OCI-LY1 (cell line): Measurements from ENCODE around the gene KIAA1549.

Experiments used
- H2AFZ ChIP-seq: fragments of 200-600 bp; sonication (generic), shearing (Covaris generic); 2 replicates; pipeline ENCODE4 v1.6.0; 2014; ENCODE audit warnings: antibody characterized with exemption, mild to moderate bottlenecking, low read length
- H3F3A ChIP-seq: fragments of 200-600 bp; sonication (generic), shearing (Covaris generic); 2 replicates; pipeline ENCODE4 v1.6.0; 2014; ENCODE audit warnings: mild to moderate bottlenecking, antibody characterized with exemption, low read length, moderate library complexity; ENCODE audit not compliant: insufficient read depth
- H3K27ac ChIP-seq: fragments of 200-600 bp; sonication (generic); 2 replicates; pipeline ENCODE4 v1.5.1; 2014; ENCODE audit warnings: low read length, mixed run types, mild to moderate bottlenecking, low read depth; ENCODE audit not compliant: poor library complexity, severe bottlenecking
- H3K27me3 ChIP-seq: fragments of 200-600 bp; sonication (generic); 2 replicates; pipeline ENCODE4 v1.6.0; 2014; ENCODE audit warnings: antibody characterized with exemption, mild to moderate bottlenecking, low read length, moderate library complexity; ENCODE audit not compliant: insufficient read depth
- H3K36me3 ChIP-seq: fragments of 200-600 bp; sonication (generic); 2 replicates; pipeline ENCODE4 v1.6.1; 2014; ENCODE audit warnings: mild to moderate bottlenecking, antibody characterized with exemption, low read length, moderate library complexity, mixed read lengths; ENCODE audit not compliant: insufficient read depth
- H3K4me1 ChIP-seq: fragments of 200-600 bp; sonication (generic); 2 replicates; pipeline ENCODE4 v1.5.1; 2014; ENCODE audit warnings: mild to moderate bottlenecking, low read length, moderate library complexity; ENCODE audit not compliant: insufficient read depth, severe bottlenecking
- H3K4me2 ChIP-seq: fragments of 200-600 bp; sonication (generic), shearing (Covaris generic); 2 replicates; pipeline ENCODE4 v1.6.1; 2014; ENCODE audit warnings: low read length
- H3K4me3 ChIP-seq: fragments of 200-600 bp; sonication (generic); 2 replicates; pipeline ENCODE4 v1.5.1; 2014; ENCODE audit warnings: low read length, low read depth, mild to moderate bottlenecking, mixed read lengths; ENCODE audit not compliant: poor library complexity, severe bottlenecking
- H3K79me2 ChIP-seq: fragments of 200-600 bp; shearing (Covaris generic); 2 replicates; pipeline ENCODE4 v1.6.1; 2016; ENCODE audit warnings: mixed run types, low read length, mixed read lengths; ENCODE audit not compliant: insufficient read depth
- H3K9ac ChIP-seq: fragments of 200-600 bp; sonication (generic), shearing (Covaris generic); 2 replicates; pipeline ENCODE4 v1.6.1; 2014; ENCODE audit warnings: mild to moderate bottlenecking, low read length, mixed read lengths
- H3K9me2 ChIP-seq: fragments of 200-600 bp; sonication (generic), shearing (Covaris generic); 2 replicates; pipeline ENCODE4 v1.6.1; 2014; ENCODE audit warnings: low read depth, mild to moderate bottlenecking, low read length, mixed read lengths
- H3K9me3 ChIP-seq: fragments of 200-600 bp; shearing (Covaris generic); 2 replicates; pipeline ENCODE4 v1.6.1; 2014; ENCODE audit warnings: low read length, mixed read lengths
- H4K20me1 ChIP-seq: fragments of 200-600 bp; sonication (generic), shearing (Covaris generic); 2 replicates; pipeline ENCODE4 v1.6.0; 2016; ENCODE audit warnings: mild to moderate bottlenecking, low read length; ENCODE audit not compliant: insufficient read depth
- CTCF ChIP-seq: fragments of 200-600 bp; sonication (generic), shearing (Covaris generic); IDR thresholded peaks from 2 replicates; pipeline ENCODE4 v1.5.1; 2017; ENCODE audit warnings: mild to moderate bottlenecking, antibody characterized with exemption, low read length, moderate library complexity, mixed read lengths
- EZH2 ChIP-seq: fragments of 200-600 bp; sonication (generic), shearing (Covaris generic); IDR thresholded peaks from 2 replicates; pipeline ENCODE4 v1.8.0; 2017; ENCODE audit warnings: borderline replicate concordance, mixed run types, mild to moderate bottlenecking, antibody characterized with exemption, low read length, moderate library complexity, mixed read lengths

The KIAA1549 gene

GRCh38 chr7:138881579-138882188 lies 99.5 kb downstream of the KIAA1549 start:
- H3K4me1 ChIP-seq: no peaks in the 10 kb centered on the region
- H3F3A ChIP-seq: no peaks in the 10 kb centered on the region
- no peaks in the 10 kb centered on the region for H4K20me1 ChIP-seq
- no peaks in the 10 kb centered on the region for H3K36me3 ChIP-seq
- no peak overlapping the region for H3K9ac ChIP-seq
- H3K27ac ChIP-seq: no peak overlapping the region
- H3K27me3 ChIP-seq: no peaks in the 10 kb centered on the region; the same call in 1 of the 2 replicates
- no peak overlapping the region for H3K4me2 ChIP-seq
- no peaks in the 10 kb centered on the region for H3K9me3 ChIP-seq
- no peak overlapping the region for H3K4me3 ChIP-seq
- no peak overlapping the region for H2AFZ ChIP-seq
- H3K79me2 ChIP-seq: no peaks in the 10 kb centered on the region
- no peaks in the 10 kb centered on the region for H3K9me2 ChIP-seq
- TF ChIP-seq EZH2 (no peak), CTCF (no peak)

DNA sequence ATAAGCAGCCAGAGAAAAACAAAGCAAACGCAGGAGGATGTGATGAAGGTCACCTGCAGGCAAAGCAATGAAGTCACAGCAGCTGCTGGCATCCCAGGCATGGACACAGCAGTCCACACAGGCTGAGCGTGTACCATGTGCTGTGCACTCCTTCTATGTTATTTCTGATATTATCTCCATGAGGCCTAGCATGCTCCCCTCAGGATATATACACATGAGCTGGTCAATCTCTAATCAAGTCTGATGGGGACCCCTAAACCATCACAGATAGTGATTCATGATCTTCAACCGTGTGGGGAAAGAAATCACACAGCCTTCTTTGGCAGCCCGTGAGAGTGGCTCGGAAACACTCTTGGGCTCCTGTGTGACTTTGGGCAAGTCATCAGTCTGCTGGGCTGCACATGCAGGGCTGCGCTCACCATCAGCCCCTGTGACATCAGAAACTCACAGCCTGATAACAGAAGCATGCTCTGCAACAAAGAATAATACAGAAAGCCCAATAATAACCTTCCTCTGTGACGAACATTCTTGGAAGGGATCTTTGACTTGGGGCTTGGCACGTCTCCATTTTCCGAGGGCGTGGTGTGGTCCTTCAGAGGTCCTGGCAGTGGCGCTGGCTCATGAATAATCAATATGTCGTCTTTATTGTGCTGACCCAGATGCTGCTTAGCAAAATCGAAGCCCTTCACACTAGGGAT lies 100.2 kb downstream of the KIAA1549 start:
- no peak overlapping the region for H2AFZ ChIP-seq

GRCh38 chr7:138879356-138879755 lies 101.8 kb downstream of the KIAA1549 start:
- no peaks in the 10 kb centered on the region for H3K9me3 ChIP-seq
- H3K79me2 ChIP-seq: no peaks in the 10 kb centered on the region
- no peaks in the 10 kb centered on the region; the same call in 1 of the 2 replicates for H3K27me3 ChIP-seq
- H3K9me2 ChIP-seq: no peaks in the 10 kb centered on the region
- H3K4me1 ChIP-seq: no peaks in the 10 kb centered on the region
- H3K27ac ChIP-seq: no peak overlapping the region
- H3F3A ChIP-seq: no peaks in the 10 kb centered on the region
- no peak for TF ChIP-seq CTCF
- TF ChIP-seq EZH2: no peak
- H3K9ac ChIP-seq: no peak overlapping the region
- no peaks in the 10 kb centered on the region for H3K36me3 ChIP-seq
- H4K20me1 ChIP-seq: no peaks in the 10 kb centered on the region
- no peak overlapping the region for H3K4me3 ChIP-seq
- H3K4me2 ChIP-seq: no peak overlapping the region
- H2AFZ ChIP-seq: no peak overlapping the region

More for the DNA sequence above, 100.2 kb downstream of the KIAA1549 start:
- TF ChIP-seq EZH2 (no peak), CTCF (no peak)
- Histone ChIP-seq H3K36me3 (no peaks in the 10 kb centered on the region), H3K27ac (no peak overlapping the region), H3K9me3 (no peaks in the 10 kb centered on the region), H3K4me2 (no peak overlapping the region), H3K4me1 (no peaks in the 10 kb centered on the region), H3K27me3 (no peaks in the 10 kb centered on the region; the same call in 1 of the 2 replicates), H3K79me2 (no peaks in the 10 kb centered on the region), H3K4me3 (no peak overlapping the region), H4K20me1 (no peaks in the 10 kb centered on the region), H3K9ac (no peak overlapping the region), H3K9me2 (no peaks in the 10 kb centered on the region), H3F3A (no peaks in the 10 kb centered on the region)
